ENCODE results near the gene PDGFB. TPM values are rescaled to one million over a fixed set of nuclear protein-coding genes. Genes with fewer than 3 reads are reported as not detected.

PDGFB gene
- polyA plus RNA-seq, 1 donor = 7.4 TPM

GRCh38 chr22:39266398-39267030 is 21.7 kb upstream of the PDGFB start:
- Histone ChIP-seq H3K36me3 (ENCODE audit: control insufficient read depth, insufficient read depth, low read length) (no peaks in the 10 kb centered on the region), H3K9me3 (ENCODE audit: control insufficient read depth, low read depth, low read length) (no peaks in the 10 kb centered on the region), H3K4me3 (ENCODE audit: low read length) (no peak overlapping the region), H3K27me3 (ENCODE audit: control insufficient read depth, insufficient read depth, low read length) (no peaks in the 10 kb centered on the region), H3K27ac (ENCODE audit: low read length) (no peak overlapping the region), H3K4me1 (ENCODE audit: control insufficient read depth, insufficient read depth, low read length) (no peaks in the 10 kb centered on the region)
- DNase-seq = no peak
- WGBS (ENCODE audit: insufficient coverage, low lambda C conversion rate) = 80% methylated on average over 1 of the region's 12 CpGs

- Histone ChIP-seq H3K27ac (ENCODE audit: low read length) (no peak overlapping the region), H3K27me3 (ENCODE audit: control insufficient read depth, insufficient read depth, low read length) (no peaks in the 10 kb centered on the region)
- WGBS (ENCODE audit: insufficient coverage, low lambda C conversion rate) = no CpG with 5 or more reads among the region's 23 CpGs
Observed at GRCh38 chr22:39265143-39265886, 20.5 kb upstream of the PDGFB start.

GRCh38 chr22:39264349-39265038 is 19.7 kb upstream of the PDGFB start:
- Histone ChIP-seq H3K36me3 (ENCODE audit: control insufficient read depth, insufficient read depth, low read length) (no peaks in the 10 kb centered on the region), H3K4me3 (ENCODE audit: low read length) (no peak overlapping the region), H3K4me1 (ENCODE audit: control insufficient read depth, insufficient read depth, low read length) (no peaks in the 10 kb centered on the region), H3K9me3 (ENCODE audit: control insufficient read depth, low read depth, low read length) (peaks cover 2% of the 10 kb centered on the region), H3K27ac (ENCODE audit: low read length) (no peak overlapping the region), H3K27me3 (ENCODE audit: control insufficient read depth, insufficient read depth, low read length) (no peaks in the 10 kb centered on the region)
- no peak for DNase-seq
- 60% methylated on average over 1 of the region's 13 CpGs for WGBS (ENCODE audit: insufficient coverage, low lambda C conversion rate)

More at GRCh38 chr22:39265143-39265886, 20.5 kb upstream of the PDGFB start:
- H3K9me3 ChIP-seq (ENCODE audit: control insufficient read depth, low read depth, low read length) = peaks cover 2% of the 10 kb centered on the region
- H3K4me3 ChIP-seq (ENCODE audit: low read length) = no peak overlapping the region
- H3K36me3 ChIP-seq (ENCODE audit: control insufficient read depth, insufficient read depth, low read length) = no peaks in the 10 kb centered on the region
- H3K4me1 ChIP-seq (ENCODE audit: control insufficient read depth, insufficient read depth, low read length) = no peaks in the 10 kb centered on the region
- no peak for DNase-seq

DNA sequence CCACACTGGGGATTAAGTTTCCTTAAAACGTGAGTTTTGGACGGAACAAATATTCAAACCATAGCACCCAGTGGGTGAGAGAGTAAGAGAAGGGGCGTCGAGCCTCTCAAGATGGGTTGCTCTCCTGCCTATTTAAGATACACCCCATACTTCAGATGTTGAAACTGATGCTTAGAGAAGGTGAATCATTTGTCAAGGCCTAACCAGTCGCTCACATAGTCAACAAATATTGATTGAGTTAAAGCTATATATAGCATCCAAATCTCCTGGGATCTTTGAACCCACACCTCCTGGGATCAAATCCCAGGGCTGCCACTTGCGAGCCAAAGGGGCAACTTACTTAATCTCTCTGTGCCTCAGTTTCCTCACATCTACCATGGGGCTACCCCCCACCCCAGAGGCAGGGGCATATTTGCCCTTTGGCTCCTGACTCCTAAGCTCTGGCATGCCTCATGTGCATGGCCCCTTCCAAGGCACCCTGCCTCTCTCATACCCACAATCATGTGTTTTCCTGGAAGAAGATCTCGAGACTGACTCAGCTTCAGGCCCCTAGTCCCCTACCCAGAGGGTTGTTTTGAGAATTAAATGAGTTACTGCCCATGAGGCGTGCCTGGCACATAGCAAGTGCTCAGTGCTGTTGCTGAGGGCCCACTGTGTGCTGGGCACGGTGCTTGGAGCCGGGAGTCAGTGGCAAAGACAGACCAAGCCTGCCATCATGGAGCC is 19.0 kb upstream of the PDGFB start:
- Histone ChIP-seq H3K36me3 (ENCODE audit: control insufficient read depth, insufficient read depth, low read length) (no peaks in the 10 kb centered on the region), H3K4me3 (ENCODE audit: low read length) (no peak overlapping the region), H3K27me3 (ENCODE audit: control insufficient read depth, insufficient read depth, low read length) (no peaks in the 10 kb centered on the region), H3K9me3 (ENCODE audit: control insufficient read depth, low read depth, low read length) (peaks cover 2% of the 10 kb centered on the region), H3K4me1 (ENCODE audit: control insufficient read depth, insufficient read depth, low read length) (no peaks in the 10 kb centered on the region), H3K27ac (ENCODE audit: low read length) (no peak overlapping the region)
- WGBS (ENCODE audit: insufficient coverage, low lambda C conversion rate) = no CpG with 5 or more reads among the region's 10 CpGs
- DNase-seq = no peak

DNA sequence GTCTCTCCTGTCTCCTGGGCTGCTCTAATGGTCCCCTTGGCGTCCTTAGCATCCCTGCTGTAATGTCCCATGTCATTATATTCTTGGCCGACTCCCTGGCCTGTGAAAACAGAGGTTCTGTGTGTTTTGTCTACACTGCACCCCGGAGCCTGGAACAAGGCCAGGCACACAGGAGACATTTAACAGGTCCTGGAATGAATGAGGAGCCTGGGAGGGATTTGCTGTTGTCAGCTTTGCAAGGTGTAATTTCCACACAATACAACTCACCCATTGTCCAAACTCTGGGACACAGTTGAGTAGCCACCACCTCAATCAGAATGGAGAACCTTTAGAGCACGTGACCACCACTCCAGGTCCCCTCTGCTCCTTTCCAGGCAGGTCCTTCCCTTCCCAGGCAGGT is 14.9 kb upstream of the PDGFB start:
- Histone ChIP-seq H3K36me3 (ENCODE audit: control insufficient read depth, insufficient read depth, low read length) (no peaks in the 10 kb centered on the region), H3K9me3 (ENCODE audit: control insufficient read depth, low read depth, low read length) (peaks cover 2% of the 10 kb centered on the region), H3K27ac (ENCODE audit: low read length) (no peak overlapping the region), H3K4me1 (ENCODE audit: control insufficient read depth, insufficient read depth, low read length) (no peaks in the 10 kb centered on the region), H3K4me3 (ENCODE audit: low read length) (no peak overlapping the region), H3K27me3 (ENCODE audit: control insufficient read depth, insufficient read depth, low read length) (no peaks in the 10 kb centered on the region)
- 60% methylated on average over 1 of the region's 4 CpGs for WGBS (ENCODE audit: insufficient coverage, low lambda C conversion rate)
- no peak for DNase-seq

DNA sequence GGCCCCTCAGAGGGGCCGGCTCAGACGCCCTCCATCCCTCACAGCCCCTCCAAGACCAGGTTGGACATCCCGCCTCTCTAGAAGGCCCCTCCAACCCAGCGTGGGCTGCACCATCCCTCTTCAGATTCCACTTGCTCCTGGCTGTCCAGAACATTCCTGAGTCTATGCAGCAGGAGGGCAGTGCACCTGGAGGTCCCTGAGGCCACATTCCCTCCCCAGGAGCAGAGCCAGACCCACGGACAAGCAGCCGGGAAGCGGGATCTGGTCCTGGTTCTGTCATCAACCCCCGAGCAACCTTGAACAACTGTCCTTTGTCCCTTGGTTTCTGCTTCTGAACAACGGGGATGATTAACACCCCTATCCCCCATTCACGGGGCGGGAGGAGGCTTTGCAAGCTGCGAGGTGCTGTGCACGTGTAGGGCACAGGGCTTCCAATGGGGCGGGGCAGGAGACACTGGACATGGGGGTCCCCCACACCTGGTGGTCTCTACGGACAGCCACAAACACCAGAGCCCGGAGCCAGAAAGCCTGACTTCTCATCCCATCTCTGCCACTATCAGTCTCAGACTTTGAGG is 13.2 kb upstream of the PDGFB start:
- H3K36me3 ChIP-seq (ENCODE audit: control insufficient read depth, insufficient read depth, low read length) = no peaks in the 10 kb centered on the region
- peaks cover 3% of the 10 kb centered on the region for H3K27me3 ChIP-seq (ENCODE audit: control insufficient read depth, insufficient read depth, low read length)
- H3K4me1 ChIP-seq (ENCODE audit: control insufficient read depth, insufficient read depth, low read length) = peaks cover 8% of the 10 kb centered on the region
- WGBS (ENCODE audit: insufficient coverage, low lambda C conversion rate) = no CpG with 5 or more reads among the region's 16 CpGs
- DNase-seq = no peak
- H3K27ac ChIP-seq (ENCODE audit: low read length) = no peak overlapping the region
- H3K4me3 ChIP-seq (ENCODE audit: low read length) = no peak overlapping the region
- H3K9me3 ChIP-seq (ENCODE audit: control insufficient read depth, low read depth, low read length) = peaks cover 2% of the 10 kb centered on the region

DNA sequence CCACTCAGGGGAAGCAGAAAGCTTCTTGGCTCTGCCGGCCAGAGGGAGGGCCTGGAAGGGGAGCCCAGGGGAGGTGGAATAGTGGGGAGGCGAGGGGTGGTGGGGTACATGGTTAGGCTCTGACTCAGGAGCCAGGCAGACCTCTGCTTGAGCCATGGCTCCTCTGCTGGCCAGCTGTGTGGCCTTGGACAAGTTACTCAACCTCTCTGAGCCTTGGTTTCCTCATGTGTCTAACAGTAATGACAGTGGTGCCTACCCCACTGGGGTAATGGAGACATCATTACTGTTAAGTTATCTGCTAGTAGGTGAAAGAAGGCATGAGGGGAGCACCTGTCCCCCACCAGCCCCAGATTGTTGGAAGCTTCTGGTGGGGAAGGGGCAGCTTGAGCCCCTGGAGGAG is 12.2 kb upstream of the PDGFB start:
- H3K36me3 ChIP-seq (ENCODE audit: control insufficient read depth, insufficient read depth, low read length) = no peaks in the 10 kb centered on the region
- H3K27ac ChIP-seq (ENCODE audit: low read length) = no peak overlapping the region
- H3K4me3 ChIP-seq (ENCODE audit: low read length) = no peak overlapping the region
- peaks cover 10% of the 10 kb centered on the region for H3K27me3 ChIP-seq (ENCODE audit: control insufficient read depth, insufficient read depth, low read length)
- peaks cover 2% of the 10 kb centered on the region for H3K9me3 ChIP-seq (ENCODE audit: control insufficient read depth, low read depth, low read length)
- no peak for DNase-seq
- H3K4me1 ChIP-seq (ENCODE audit: control insufficient read depth, insufficient read depth, low read length) = peaks cover 11% of the 10 kb centered on the region
- WGBS (ENCODE audit: insufficient coverage, low lambda C conversion rate) = no CpG with 5 or more reads among the region's 2 CpGs

GRCh38 chr22:39256186-39256552 is 11.4 kb upstream of the PDGFB start:
- no peak overlapping the region for H3K27ac ChIP-seq (ENCODE audit: low read length)
- H3K27me3 ChIP-seq (ENCODE audit: control insufficient read depth, insufficient read depth, low read length) = peaks cover 15% of the 10 kb centered on the region
- peaks cover 11% of the 10 kb centered on the region for H3K4me1 ChIP-seq (ENCODE audit: control insufficient read depth, insufficient read depth, low read length)
- DNase-seq = no peak
- WGBS (ENCODE audit: insufficient coverage, low lambda C conversion rate) = no CpG with 5 or more reads among the region's 11 CpGs
- H3K36me3 ChIP-seq (ENCODE audit: control insufficient read depth, insufficient read depth, low read length) = no peaks in the 10 kb centered on the region
- no peak overlapping the region for H3K4me3 ChIP-seq (ENCODE audit: low read length)
- H3K9me3 ChIP-seq (ENCODE audit: control insufficient read depth, low read depth, low read length) = peaks cover under 1% of the 10 kb centered on the region

DNA sequence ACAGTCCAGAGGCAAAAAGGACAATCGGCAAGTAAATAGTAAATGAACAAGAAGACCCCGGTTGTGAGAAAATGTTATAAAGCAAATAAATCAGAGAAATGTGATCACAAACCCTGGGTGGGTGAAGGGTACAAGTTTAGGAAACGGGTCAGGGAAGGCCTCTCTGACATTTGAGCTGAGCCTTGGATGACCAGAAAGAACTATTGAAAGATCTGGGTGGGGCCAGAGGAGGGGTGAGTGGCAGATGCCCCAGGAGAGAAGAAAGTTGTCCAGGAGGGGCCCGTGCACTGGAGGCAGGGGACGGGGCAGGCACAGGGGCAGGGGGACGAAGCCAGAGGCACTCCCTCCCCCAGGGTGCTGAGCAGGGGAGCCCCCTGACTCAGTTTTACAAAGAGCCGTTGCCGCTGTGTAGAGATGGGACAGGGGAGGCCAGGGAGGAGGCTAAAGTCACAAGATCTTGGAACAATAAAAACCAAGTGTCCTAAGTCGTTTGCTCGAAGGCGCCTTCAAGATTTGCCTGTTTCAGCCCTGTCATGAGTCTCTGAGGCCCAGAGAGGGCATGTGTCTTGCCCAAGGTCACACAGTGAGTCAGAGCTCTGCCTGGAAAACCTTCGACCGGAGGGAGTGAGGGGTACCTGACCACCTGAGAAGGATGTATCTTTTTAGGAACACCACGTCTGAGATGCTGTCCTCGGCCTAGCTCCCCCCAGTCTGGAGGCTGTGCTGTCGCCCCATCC is 10.8 kb upstream of the PDGFB start:
- H3K36me3 ChIP-seq (ENCODE audit: control insufficient read depth, insufficient read depth, low read length) = no peaks in the 10 kb centered on the region
- no peaks in the 10 kb centered on the region for H3K9me3 ChIP-seq (ENCODE audit: control insufficient read depth, low read depth, low read length)
- peaks cover 11% of the 10 kb centered on the region for H3K4me1 ChIP-seq (ENCODE audit: control insufficient read depth, insufficient read depth, low read length)
- H3K27ac ChIP-seq (ENCODE audit: low read length) = no peak overlapping the region
- 50% methylated on average over 1 of the region's 16 CpGs for WGBS (ENCODE audit: insufficient coverage, low lambda C conversion rate)
- DNase-seq = no peak
- H3K4me3 ChIP-seq (ENCODE audit: low read length) = no peak overlapping the region
- peaks cover 15% of the 10 kb centered on the region for H3K27me3 ChIP-seq (ENCODE audit: control insufficient read depth, insufficient read depth, low read length)
